Measurements from ENCODE around the gene PPP1R3G. TPM values are rescaled to one million over a fixed set of nuclear protein-coding genes. Genes with fewer than 3 reads are reported as not detected.

The PPP1R3G gene
- total and polyA plus RNA-seq, 11 donors: 5.4 to 12.3 (median 8.0) TPM

- peak; percentile 72 to 94 (median 91) for ATAC-seq
- H3K27ac ChIP-seq: peak overlapping the region in 11 of 12 donors; percentile 66 to 94 (median 87)
- no peaks in the 10 kb centered on the region for H3K27me3 ChIP-seq
- TF ChIP-seq CTCF (IDR thresholded peaks at IDR 0.05): no peak
- TF ChIP-seq POLR2A (IDR thresholded peaks at IDR 0.05): no peak
- peak in 3 of 5 donors; percentile 53 to 68 (median 54) for DNase-seq
- peak overlapping the region in 5 of 12 donors; percentile 7 to 30 (median 24) for H3K4me3 ChIP-seq
- 39 to 58% (median 54%) methylated on average over 9 of the region's 9 CpGs for whole genome bisulfite sequencing, 4 donors
- peaks cover 0 to 4% (median 0%) of the 10 kb centered on the region in 9 donors for H3K36me3 ChIP-seq
- peaks cover 0 to 47% (median 6%) of the 10 kb centered on the region in 12 donors for H3K4me1 ChIP-seq
- H3K9me3 ChIP-seq: no peaks in the 10 kb centered on the region
- intact Hi-C loops (cut with DNase I): no loop called here
Observed at GRCh38 chr6:5108068-5108467, 22.9 kb downstream of the PPP1R3G start.

- Histone ChIP-seq H3K27ac (peak overlapping the region in 11 of 12 donors; percentile 13 to 94 (median 83)), H3K27me3 (no peaks in the 10 kb centered on the region), H3K36me3 (peaks cover 0 to 4% (median 0%) of the 10 kb centered on the region in 9 donors), H3K4me1 (peaks cover 0 to 45% (median 6%) of the 10 kb centered on the region in 12 donors), H3K4me3 (no peak overlapping the region), H3K9me3 (no peaks in the 10 kb centered on the region)
- ATAC-seq: peak in 1 of 4 donors; percentile 7
- WGBS, 4 donors: 71 to 88% (median 78%) methylated on average over 5 to 6 of the region's 6 CpGs
- TF ChIP-seq POLR2A (IDR thresholded peaks at IDR 0.05): no peak
- TF ChIP-seq CTCF (IDR thresholded peaks at IDR 0.05): no peak
- intact Hi-C loops (cut with DNase I): no loop called here
- DNase-seq: no peak
Observed at GRCh38 chr6:5108536-5109150, 23.5 kb downstream of the PPP1R3G start.

GRCh38 chr6:5109436-5109835 is 24.3 kb downstream of the PPP1R3G start:
- DNase-seq (no peak), ATAC-seq (peak in 2 of 4 donors; percentile 11 to 31)
- intact Hi-C loops (cut with DNase I): no loop called here
- peaks cover 0 to 45% (median 6%) of the 10 kb centered on the region in 12 donors for H3K4me1 ChIP-seq
- no peak for TF ChIP-seq POLR2A (IDR thresholded peaks at IDR 0.05)
- no peak for TF ChIP-seq CTCF (IDR thresholded peaks at IDR 0.05)
- H3K4me3 ChIP-seq: no peak overlapping the region
- no peaks in the 10 kb centered on the region for H3K27me3 ChIP-seq
- WGBS, 4 donors: 76 to 88% (median 82%) methylated on average over 10 of the region's 10 CpGs
- H3K27ac ChIP-seq: peak overlapping the region in 8 of 12 donors; percentile 10 to 94 (median 82)
- H3K36me3 ChIP-seq: peaks cover 0 to 4% (median 0%) of the 10 kb centered on the region in 9 donors
- H3K9me3 ChIP-seq: no peaks in the 10 kb centered on the region

GRCh38 chr6:5110246-5110645 is 25.1 kb downstream of the PPP1R3G start:
- H3K27ac ChIP-seq: no peak overlapping the region

More at GRCh38 chr6:5110246-5110645, 25.1 kb downstream of the PPP1R3G start:
- DNase-seq (no peak), ATAC-seq (no peak)
- Histone ChIP-seq H3K9me3 (no peaks in the 10 kb centered on the region), H3K4me1 (peaks cover 0 to 45% (median 7%) of the 10 kb centered on the region in 12 donors), H3K27me3 (no peaks in the 10 kb centered on the region), H3K36me3 (peaks cover 0 to 4% (median 0%) of the 10 kb centered on the region in 9 donors), H3K4me3 (no peak overlapping the region)
- 89 to 94% (median 91%) methylated on average over 16 of the region's 16 CpGs for WGBS, 4 donors
- intact Hi-C loops (cut with DNase I): loop anchor here in 4 of 10 donors (2.0 to 10.0 kb wide), 4 partner anchors 25 to 105 kb away; partner anchors contain the start of genes PPP1R3G (in 1 of the 4) and RPP40 (in 1 of the 4)
- TF ChIP-seq CTCF (IDR thresholded peaks at IDR 0.05): no peak
- TF ChIP-seq POLR2A (IDR thresholded peaks at IDR 0.05): no peak

Measured in heart left ventricle (tissue), 16 donors.